ENCODE data around the gene CHST15.

CHST15 gene

GRCh38 chr10:124029559-124029958 lies 63.8 kb downstream of the CHST15 start:
- no peak for DNase-seq (ENCODE audit: low read depth)

- no peak for DNase-seq (ENCODE audit: low read depth)
Observed at GRCh38 chr10:124028700-124029480, 64.5 kb downstream of the CHST15 start.

- DNase-seq (ENCODE audit: low read depth): no peak
Observed at GRCh38 chr10:124027651-124028050, 65.7 kb downstream of the CHST15 start.

- no peak for DNase-seq (ENCODE audit: low read depth)
Observed at GRCh38 chr10:124027031-124027611, 66.3 kb downstream of the CHST15 start.

GRCh38 chr10:124026589-124026939 lies 66.8 kb downstream of the CHST15 start:
- DNase-seq (ENCODE audit: low read depth): no peak

- DNase-seq (ENCODE audit: low read depth): no peak
Observed at GRCh38 chr10:124025660-124026588, 67.5 kb downstream of the CHST15 start.

GRCh38 chr10:124025152-124025551 lies 68.2 kb downstream of the CHST15 start:
- DNase-seq (ENCODE audit: low read depth): no peak

GRCh38 chr10:124022066-124022465 lies 71.3 kb downstream of the CHST15 start:
- no peak for DNase-seq (ENCODE audit: low read depth)

- DNase-seq (ENCODE audit: low read depth): no peak
Observed at GRCh38 chr10:124020981-124021815, 72.2 kb downstream of the CHST15 start.

GRCh38 chr10:124019886-124020797 lies 73.3 kb downstream of the CHST15 start:
- no peak for DNase-seq (ENCODE audit: low read depth)

GRCh38 chr10:124018886-124019525 lies 74.4 kb downstream of the CHST15 start:
- DNase-seq (ENCODE audit: low read depth): no peak

- DNase-seq (ENCODE audit: low read depth): no peak
Observed at GRCh38 chr10:124017729-124018128, 75.7 kb downstream of the CHST15 start.

GRCh38 chr10:124016804-124017375 lies 76.5 kb downstream of the CHST15 start:
- DNase-seq (ENCODE audit: low read depth): no peak

GRCh38 chr10:124015991-124016390 lies 77.4 kb downstream of the CHST15 start:
- no peak for DNase-seq (ENCODE audit: low read depth)

GRCh38 chr10:124014416-124015154 lies 78.8 kb downstream of the CHST15 start:
- no peak for DNase-seq (ENCODE audit: low read depth)

- no peak for DNase-seq (ENCODE audit: low read depth)
Observed at GRCh38 chr10:124013916-124014315, 79.5 kb downstream of the CHST15 start.

GRCh38 chr10:124012991-124013390 lies 80.4 kb downstream of the CHST15 start:
- DNase-seq (ENCODE audit: low read depth): no peak

GRCh38 chr10:124012583-124012982 lies 80.8 kb downstream of the CHST15 start:
- DNase-seq (ENCODE audit: low read depth): no peak

- DNase-seq (ENCODE audit: low read depth): no peak
Observed at GRCh38 chr10:124012066-124012465, 81.3 kb downstream of the CHST15 start.
